Heart left ventricle (tissue), 13 donors: Measurements from ENCODE around the gene LRP2BP.

Source experiments
- CTCF ChIP-seq, 12 donors: fragments of 200-600 bp; sonication (generic) in 4 of 12; IDR thresholded peaks; one replicate each; pipeline versions ENCODE4 v1.5.0 to v1.8.0; 2018 to 2022; ENCODE audit warnings: antibody characterized with exemption in 12 of 12, mild to moderate bottlenecking in 5 of 12
- POLR2A ChIP-seq, 2 donors: fragments of 450-650 bp; IDR thresholded peaks; one replicate each; pipeline ENCODE4 v1.6.1; 2017; ENCODE audit warnings: antibody characterized with exemption in 2 of 2, mild to moderate bottlenecking in 2 of 2, moderate library complexity in 2 of 2
- donor health status: ischemic (EF 13 %, LVEDD 7.1; RV severe dilation, severe dysfunction).
- donor health status: DM: no; HTN: yes; CAD: no.
- donor health status: DM: no; HTN: no; CAD: no.
- donor health status: ischemic (EF 25% LVEDD 6.9; RV normal size, moderate dysfunction).
- donor health status: ischemic (EF 25% LVEDD 5.7; RV mildly dilated, moderate dysfunction).
- donor health status: ischemic (EF 35%, LVEDD 5.7; RV mildly dilated, moderate dysfunction).
- donor health status: nonischemic (EF 11% LVEDD 7.7; RV severe dilation, severe dysfunction).
- donor health status: DM: yes; HTN: yes; CAD: no.
- donor health status: PGD.
- donor health status: ischemic (EF 29% LVEDD 5.4; RV normal size, mild dysfunction).
- donor health status: nonischemic (EF 23%, LVEDD 6.1; RV moderate dilation, normal function).

DNA sequence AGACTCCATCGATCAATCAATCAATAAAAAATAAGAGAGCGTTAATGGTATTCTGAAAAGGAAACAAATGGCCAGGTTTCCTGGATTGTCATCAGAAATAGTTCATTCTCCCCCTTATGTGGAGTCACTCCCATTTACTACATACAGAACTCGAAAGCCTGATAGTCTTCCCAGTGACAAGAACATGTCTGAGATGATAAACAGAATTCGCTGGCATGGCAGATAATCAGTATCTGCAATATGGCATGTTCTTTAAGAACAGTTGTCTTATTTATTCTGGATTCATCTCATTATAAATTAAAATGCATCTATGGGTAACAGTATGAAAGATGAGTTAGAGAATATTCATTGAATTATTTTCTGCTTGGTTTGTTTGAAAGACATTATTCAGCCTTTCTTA lies 61.4 kb downstream of the LRP2BP start:
- no peak for TF ChIP-seq POLR2A (IDR thresholded peaks at IDR 0.05)
- no peak for TF ChIP-seq CTCF (IDR thresholded peaks at IDR 0.05)
